HG02798 (cell line): ENCODE results near the gene KLHDC7B.
"Not testable (repeated sequence)": the region's sequence is repeated elsewhere in the genome, so short reads cannot be mapped to it uniquely, and the experiment has no call there.

Source experiments
- ATAC-seq: cut with Tn5 transposase; IDR thresholded peaks from one replicate; pipeline ENCODE4 v1.9.1; 2021; ENCODE audit warnings: mild to moderate bottlenecking; ENCODE audit not compliant: unreplicated experiment, poor library complexity

KLHDC7B gene

GRCh38 chr22:50528682-50529415, 16.9 kb upstream of the KLHDC7B start:
- no peak for ATAC-seq

GRCh38 chr22:50529416-50529896, 16.2 kb upstream of the KLHDC7B start:
- no peak for ATAC-seq

- ATAC-seq, result peak; percentile 24
Measured at GRCh38 chr22:50529897-50530579, 15.7 kb upstream of the KLHDC7B start, which contains the start of gene TYMP. Gene TYMP, minus strand, starts transcription at chr22:50530012. Its CDS starts 303 bp downstream, at chr22:50529709.

- no peak for ATAC-seq
Measured at GRCh38 chr22:50530580-50530876, 15.2 kb upstream of the KLHDC7B start.

- no peak for ATAC-seq
Measured at GRCh38 chr22:50530877-50531545, 14.7 kb upstream of the KLHDC7B start.

- ATAC-seq, result peak; percentile 29
Measured at GRCh38 chr22:50531546-50531961, 14.1 kb upstream of the KLHDC7B start.

GRCh38 chr22:50531962-50532674, 13.6 kb upstream of the KLHDC7B start:
- ATAC-seq, result no peak

GRCh38 chr22:50532824-50533796, 12.6 kb upstream of the KLHDC7B start:
- no peak for ATAC-seq

GRCh38 chr22:50533856-50534711, 11.6 kb upstream of the KLHDC7B start:
- ATAC-seq, result not testable (repeated sequence)

GRCh38 chr22:50535113-50535512, 10.6 kb upstream of the KLHDC7B start:
- no peak for ATAC-seq

- ATAC-seq, result no peak
Measured at GRCh38 chr22:50536226-50536625, 9.5 kb upstream of the KLHDC7B start.

GRCh38 chr22:50537765-50538164, 7.9 kb upstream of the KLHDC7B start:
- no peak for ATAC-seq

GRCh38 chr22:50540381-50540780, 5.3 kb upstream of the KLHDC7B start:
- ATAC-seq, result no peak

GRCh38 chr22:50541667-50542026, 4.1 kb upstream of the KLHDC7B start:
- not testable (repeated sequence) for ATAC-seq

GRCh38 chr22:50542416-50542927, 3.2 kb upstream of the KLHDC7B start:
- ATAC-seq, result no peak

- no peak for ATAC-seq
Measured at GRCh38 chr22:50544078-50544745, 1.5 kb upstream of the KLHDC7B start.

GRCh38 chr22:50544746-50545253, 899 bp upstream of the KLHDC7B start:
- ATAC-seq, result no peak
